ENCODE data around the gene DEF6.
"Not testable (repeated sequence)": the region's sequence is repeated elsewhere in the genome, so short reads cannot be mapped to it uniquely, and the experiment has no call there.

Gene DEF6

DNA sequence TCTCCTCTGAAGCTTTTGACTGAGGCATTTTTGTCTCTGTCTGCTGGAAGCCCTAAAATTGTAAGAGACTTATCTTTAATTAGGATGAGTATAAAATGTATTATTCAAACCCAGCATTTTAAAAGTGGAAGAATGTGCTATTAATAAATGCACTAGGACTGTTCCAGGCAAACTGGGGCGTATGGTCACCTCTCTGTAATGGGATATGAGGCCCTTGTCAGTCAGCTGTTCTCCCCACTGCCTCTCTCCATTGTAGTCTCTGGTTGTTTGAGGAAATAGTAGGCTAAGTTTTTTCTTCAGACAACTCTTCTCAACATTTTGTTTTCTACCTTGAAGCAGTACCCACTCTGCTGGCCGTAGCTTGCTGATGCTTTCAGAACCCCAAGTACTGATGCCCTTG is 14.3 kb upstream of the DEF6 start:
- DNase-seq, result no peak

DNA sequence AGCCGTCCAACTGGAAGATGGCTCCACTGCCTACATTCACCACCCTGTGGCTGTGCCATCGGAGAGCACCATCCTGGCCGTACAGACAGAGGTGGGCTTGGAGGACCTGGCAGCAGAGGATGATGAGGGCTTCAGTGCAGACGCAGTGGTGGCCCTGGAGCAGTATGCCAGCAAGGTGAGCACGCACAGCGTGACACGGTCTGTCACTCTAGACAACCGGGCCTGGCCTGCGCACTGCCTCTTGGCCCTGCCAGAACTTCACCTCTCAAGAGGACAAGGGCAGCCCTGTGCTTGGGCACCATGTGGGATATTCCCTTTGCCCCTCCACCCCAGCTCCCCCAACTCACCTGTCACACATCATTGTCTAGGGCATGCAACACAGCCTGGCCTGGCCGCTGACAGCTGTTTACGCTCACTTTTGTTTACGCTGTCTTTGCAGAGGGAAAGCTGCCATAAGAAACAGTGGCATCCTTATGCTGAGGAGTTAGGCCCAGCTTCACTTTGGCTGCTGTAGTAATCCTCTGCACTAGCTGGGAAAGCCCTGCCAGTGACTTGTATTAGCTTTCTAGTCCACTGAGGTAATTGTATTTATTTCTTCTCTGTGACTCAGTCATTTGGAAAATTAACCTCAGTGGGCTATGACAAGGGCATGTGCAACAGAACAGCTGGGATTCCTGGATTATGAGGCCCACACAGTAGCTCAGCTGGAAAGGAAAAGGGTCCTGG is 9.8 kb upstream of the DEF6 start:
- DNase-seq, result no peak

DNA sequence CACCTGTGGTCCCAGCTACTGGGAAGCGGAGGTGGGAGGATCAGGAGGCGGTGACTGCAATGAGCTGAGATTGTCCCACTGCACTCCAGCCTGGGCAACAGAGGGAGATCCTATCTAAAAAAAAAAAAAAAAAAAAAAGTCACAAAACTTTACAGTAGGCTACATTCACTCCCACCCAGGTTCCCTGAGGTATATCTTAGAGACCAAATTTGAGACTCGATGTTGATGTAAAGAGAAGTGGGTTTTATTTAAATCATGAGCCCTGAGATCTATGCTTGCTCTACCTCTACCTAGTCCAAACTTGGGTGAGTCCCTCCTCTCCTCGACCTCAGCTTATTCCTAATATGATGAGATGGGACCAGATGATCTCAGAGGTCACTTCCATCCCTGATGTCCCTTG is 8.8 kb upstream of the DEF6 start:
- DNase-seq, result no peak

DNA sequence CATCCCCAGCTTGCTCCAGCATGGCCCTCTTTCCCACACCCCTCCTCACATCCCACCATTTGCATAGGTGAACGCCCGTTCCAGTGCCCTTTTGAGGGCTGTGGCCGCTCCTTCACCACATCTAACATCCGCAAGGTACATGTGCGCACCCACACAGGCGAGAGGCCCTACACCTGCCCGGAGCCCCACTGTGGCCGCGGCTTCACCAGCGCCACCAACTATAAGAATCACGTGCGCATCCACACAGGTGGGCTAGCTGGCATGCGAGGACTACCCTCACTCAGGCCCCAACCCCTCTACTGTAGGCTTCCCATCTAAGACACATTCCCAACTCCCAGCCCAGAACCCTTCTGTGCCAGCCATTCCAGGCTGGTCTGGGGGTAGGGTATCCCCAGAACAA is 6.1 kb upstream of the DEF6 start:
- DNase-seq, result no peak

DNA sequence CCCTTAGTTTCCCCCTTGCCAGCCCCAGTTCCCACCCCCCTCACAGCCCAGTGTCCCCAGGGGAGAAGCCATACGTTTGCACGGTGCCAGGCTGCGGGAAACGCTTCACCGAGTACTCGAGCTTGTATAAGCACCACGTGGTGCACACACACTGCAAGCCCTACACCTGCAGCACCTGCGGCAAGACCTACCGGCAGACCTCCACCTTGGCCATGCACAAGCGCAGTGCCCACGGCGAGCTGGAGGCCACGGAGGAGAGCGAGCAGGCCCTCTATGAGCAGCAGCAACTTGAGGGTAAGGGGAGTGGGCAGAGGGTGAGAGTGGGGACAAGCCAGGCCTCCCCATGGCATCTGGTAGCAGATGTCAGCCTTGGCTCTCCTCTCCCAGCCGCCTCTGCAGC is 5.1 kb upstream of the DEF6 start:
- no peak for DNase-seq

DNA sequence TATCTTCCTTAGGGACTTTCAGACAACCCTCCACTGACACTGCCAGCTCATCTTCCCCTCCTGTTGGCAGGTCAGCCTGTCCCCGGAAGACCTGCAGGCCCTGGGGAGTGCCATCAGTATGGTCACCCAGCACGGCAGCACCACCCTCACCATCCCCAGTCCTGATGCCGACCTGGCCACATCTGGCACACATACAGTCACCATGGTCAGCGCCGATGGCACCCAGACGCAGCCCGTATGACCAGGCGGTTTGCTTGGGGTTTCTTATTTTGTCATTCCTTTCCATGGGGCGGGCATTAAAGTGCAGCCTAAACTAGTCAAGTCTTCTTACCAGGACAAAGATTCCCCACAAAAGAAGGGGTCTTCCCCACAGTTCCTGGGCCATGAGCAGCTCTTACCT is 3.9 kb upstream of the DEF6 start:
- DNase-seq, result no peak

DNA sequence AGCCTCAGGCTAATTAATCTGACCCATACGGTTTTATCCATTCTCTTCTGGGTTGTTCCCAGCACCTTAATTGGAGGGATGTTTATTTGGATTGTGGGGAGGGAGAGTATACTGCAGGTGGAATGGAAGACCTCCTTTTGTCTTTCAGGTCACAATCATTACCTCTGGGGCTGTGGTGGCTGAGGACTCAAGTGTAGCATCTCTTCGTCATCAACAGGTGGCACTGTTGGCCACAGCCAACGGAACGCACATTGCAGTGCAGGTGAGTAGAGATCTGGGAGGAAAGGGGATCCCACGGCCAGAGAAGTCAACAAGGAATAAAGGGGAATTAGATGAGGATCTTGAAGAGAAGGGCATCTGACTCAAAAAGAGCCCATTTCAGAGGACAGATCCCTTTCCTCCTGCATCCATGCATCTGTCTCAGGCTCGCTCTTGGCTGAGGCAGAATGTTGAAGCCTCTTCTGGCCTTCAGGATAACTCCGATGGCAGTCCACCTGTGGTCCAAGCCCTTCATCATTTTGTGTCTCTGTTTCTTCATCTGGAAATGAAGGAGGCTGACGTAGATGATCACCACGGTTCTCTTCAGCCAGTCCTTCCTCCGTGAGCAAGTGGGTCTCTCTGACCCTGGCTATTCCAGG is 3.2 kb upstream of the DEF6 start:
- DNase-seq, result peak; percentile 69

DNA sequence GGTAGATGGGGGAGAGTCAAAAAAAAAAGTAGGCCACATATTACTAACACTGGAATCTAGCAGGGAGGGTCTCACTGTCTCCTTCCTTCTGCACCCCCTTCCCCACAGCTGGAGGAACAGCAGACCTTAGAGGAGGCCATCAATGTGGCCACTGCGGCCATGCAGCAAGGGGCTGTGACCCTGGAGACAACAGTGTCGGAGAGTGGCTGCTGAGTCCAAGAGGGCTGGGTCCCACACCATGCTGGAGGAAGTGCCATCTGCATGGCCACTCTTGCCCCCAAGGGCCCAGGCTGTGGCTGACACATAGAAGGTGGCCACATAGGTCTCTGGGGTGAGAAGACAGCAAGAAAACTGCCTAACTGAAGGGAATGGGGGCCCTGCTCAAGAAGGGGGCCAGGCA is 2.6 kb upstream of the DEF6 start:
- no peak for DNase-seq

DNA sequence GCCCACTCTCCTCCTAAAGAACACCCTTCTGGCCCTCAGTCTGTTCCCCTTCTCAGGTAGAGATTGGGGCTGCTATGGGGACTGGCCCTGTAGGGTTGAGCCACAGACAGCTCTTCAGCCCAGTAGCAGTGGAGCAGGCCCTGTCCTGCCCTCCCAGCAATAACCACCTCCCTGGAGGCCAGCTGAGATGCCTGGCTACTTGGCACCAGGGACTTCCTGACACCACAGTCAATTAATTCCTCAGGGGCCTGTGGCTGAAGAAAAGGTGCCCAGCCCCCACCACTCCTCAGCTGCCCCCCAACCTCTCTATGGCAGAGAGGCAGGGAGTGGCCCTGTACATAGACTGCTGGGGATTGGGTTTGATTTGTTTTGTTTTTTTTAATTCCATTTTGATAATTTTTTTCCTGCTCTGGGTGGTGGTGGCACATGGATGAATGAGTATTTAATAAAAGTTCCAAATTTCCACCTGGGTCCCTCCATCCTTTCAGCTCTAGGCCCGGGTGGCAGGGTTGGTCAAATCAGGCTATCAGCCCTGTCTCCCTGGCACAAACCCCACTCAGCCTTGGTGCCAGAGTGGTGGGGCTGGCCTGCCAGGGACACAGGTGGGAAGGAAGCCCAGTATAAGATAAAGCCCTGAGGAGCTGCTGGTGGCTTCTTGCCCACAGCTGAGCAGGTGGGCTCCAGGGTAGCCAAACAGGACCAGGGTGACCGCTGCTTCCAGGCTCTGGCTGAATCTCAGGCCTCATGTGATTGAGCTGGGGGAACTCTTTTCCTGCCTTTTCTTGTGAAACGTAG is 1.9 kb upstream of the DEF6 start:
- DNase-seq, result no peak

DNA sequence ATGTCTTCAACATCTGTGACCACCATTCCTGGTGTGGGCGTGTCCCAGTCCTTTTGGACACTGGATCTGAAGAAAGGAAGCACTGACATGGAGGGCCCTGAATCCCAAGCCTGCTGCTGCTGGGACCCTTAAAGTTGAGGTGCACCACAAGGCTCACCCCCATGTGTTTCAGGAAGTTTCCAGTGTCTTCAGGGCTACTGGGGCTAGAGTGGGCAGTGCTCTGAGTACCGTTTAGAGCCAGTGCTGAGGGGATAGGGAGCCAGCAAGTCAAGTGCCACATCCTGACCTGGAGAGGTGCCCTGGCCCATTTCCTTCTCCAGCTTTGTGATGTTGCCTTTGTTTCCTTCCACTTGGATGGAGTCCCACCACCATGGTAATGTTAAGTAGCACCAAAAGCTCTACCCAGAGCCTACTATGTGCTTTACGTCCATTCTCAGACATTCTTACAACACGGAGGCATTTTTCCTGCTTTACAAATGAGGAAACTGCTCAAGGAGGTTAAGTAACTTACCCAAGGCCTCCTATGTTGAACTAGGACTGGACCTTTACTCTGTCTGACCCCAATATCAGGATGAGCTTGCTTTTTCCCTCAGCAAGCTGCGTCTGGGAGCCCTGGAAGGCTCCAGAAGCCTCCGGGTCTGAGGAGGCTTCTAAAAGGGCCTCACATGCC is 552 bp upstream of the DEF6 start:
- no peak for DNase-seq

DNA sequence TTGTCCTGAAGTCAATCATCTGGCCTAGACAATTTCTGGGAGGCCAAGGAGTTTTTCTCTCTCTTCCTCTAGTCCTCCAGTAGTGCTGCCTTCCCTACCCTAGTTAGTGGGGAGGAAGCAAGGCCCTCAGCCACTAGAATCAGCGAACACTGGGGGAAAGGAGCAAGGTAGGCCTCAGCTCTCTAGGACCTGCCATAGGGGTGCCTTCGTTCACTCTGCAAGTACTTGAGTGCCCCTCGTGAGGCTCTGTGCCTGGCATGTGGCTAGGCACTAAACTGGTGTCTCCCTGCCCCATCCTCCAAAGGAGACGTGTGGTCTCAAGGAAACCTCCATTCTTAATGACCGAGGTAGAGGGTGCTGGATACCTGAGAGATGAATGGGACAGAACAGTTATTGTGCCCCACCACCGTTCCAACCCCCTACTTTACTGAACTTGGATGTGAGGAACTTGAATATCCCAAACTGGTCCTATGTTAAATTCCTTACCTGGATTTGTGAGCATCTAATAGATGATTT is 1.1 kb downstream of the DEF6 start:
- DNase-seq, result no peak

DNA sequence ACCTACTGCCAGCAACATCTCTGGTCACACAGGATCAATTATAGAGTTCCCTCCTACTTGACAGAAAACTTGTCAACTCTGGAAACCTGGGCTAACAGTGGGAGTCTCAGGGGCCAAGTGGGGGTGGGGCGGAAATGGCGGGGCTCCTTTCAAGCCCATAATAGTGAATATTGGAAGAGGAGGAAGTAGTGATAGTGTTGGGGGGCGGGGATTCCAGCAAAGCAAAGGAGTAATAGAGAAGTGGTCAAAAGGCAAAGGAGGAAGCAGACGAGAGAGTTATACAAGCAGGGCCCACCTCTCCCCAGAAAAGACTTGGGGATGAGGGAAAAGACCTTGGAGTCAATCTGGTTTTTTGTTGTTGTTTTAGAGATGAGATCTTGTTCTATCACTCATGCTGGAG is 2.1 kb downstream of the DEF6 start:
- DNase-seq, result no peak

DNA sequence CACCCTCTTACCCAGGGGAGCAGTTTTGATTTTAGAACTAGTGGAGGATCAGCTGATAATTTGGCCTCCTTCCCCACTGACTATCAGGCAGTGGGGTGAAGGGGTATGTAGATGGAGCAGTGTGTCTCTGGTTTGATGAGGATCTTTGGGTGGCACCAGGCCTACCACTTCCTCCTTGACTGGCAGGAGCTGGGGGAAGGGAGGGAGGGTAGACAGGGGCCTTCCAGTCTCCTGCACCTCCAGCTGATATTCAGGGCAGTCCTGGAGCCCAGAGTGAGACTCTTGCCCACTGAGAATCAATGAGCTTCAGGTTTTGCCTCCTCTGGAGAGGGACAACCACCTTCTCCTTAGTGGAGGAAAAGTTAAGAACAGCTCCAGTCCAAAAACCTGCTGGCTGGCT is 3.2 kb downstream of the DEF6 start:
- DNase-seq, result no peak

DNA sequence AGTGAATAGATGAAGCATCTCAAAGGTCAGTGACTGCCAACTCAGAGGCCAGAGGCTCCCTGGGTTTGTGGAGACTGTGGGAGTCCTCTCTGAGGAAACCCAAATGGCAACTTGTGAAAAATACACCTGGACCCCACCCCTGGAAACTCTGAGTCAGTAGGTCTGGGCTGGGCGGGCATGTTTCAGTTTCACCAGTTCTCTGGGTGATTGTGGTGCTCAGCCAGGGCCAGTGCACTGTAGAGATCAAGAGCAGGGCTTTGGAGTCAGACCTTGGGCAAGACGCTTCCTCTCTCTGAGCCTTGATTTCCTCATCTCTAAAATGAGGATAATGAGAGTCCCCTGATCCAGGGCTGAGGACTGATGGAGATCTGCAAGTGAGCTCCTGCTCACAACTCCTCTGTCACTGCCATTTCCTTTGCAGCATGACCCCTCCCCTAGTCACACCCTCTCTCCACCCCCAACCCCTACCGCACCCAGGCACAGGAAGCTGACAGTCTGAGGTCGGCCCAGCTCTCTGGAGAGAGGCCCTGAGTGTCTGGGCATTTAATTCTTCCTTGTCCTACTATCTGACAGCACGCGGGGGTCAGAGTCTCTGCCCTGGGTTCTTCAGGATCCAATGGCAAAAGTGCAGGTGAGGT is 5.1 kb downstream of the DEF6 start:
- no peak for DNase-seq

DNA sequence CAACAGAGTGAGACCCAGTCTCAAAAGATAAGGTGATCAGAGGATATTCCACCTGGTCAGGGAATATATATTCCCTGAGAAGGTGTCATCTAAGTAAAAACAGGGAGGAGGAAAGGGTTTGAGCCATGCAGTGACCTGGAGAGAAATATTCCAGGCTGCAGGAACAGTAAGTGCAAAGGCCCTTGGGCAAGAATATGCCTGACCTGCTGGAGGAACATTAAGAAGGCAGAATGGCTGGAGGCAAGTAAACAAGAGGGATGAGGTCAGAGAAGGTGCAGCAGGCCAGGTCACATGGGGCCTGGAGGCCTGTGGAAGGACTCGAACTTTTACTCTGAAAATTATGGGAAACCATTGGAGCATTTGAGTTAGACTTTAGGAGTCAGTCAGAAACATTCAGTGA is 6.7 kb downstream of the DEF6 start:
- no peak for DNase-seq

DNA sequence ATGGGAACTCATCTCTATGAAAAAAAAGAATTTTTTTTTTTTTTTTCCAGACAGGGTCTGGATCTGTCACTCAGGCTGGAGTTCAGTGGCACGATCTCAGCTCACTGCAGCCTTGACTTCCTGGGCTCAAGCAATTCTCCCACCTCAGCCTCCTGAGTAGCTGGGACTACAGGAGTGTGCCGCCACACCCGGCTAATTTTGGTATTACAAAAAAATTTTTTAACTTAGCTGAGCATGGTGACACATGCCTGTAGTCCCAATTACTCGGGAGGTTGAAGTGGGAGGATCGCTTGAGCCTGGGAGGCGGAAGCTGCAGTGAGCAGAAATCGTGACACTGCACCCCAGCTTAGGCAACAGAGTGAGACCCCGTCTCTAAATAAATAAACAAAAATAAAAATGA is 7.5 kb downstream of the DEF6 start:
- no peak for DNase-seq

DNA sequence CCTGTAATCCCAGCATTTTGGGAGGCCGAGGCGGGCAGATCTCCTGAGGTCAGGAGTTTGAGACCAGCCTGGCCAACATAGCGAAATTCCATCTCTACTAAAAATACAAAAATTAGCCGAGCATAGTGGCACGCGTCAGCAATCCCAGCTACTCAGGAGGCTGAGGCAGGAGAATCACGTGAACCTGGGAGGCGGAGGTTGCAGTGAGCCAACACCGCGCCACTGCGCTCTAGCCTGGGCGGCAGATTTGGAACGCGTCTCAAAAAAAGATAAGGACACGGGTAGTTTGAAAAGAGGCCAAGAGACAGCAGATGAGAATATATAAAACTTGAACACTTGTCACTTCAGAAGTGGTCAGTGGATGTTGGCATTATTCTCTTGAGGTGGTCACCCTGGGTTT is 9.5 kb downstream of the DEF6 start:
- DNase-seq, result not testable (repeated sequence)

DNA sequence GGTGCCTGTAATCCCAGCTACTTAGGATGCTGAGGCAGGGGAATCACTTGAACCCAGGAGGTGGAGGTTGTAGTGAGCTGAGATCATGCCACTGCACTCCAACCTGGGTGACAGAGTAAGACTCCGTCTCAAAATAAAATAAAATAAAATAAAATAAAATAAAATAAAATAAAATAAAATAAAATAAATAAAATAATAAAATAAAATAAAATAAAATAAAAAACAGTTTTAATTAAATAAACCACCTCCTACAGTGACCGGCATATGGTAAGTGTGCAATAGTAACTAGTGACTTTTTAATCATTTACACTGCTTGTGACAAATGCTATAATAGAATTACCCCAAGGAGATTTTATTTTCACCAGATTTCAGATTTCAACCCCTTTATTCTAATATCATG is 10.9 kb downstream of the DEF6 start:
- DNase-seq, result not testable (repeated sequence)

DNA sequence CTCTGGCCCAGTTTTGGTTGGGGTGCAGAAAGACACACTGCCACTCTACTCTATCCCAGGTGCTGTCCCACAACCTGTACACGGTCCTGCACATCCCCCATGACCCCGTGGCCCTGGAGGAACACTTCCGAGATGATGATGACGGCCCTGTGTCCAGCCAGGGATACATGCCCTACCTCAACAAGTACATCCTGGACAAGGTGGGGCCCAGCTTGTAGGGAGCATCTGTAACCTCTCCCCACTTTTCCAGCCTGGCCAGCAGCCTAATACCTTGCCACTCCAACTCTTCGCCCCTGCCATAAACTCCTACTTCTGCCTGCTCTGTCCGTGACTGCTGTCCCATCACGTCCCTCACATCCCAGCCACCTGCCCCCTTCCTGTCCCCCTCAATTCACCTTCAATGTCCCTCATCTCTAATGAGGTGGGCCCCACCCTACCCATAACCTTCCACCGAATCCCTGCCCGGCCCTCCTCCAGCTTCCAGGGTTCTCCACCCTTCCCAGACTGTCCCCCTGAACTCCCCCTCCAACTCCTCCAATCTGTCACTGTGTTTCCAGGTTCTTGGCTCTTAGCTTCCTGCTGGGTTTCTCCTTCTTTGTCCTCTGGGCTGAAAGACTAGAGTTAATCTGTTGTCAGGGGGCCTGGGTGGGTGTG is 12.1 kb downstream of the DEF6 start:
- DNase-seq, result no peak

DNA sequence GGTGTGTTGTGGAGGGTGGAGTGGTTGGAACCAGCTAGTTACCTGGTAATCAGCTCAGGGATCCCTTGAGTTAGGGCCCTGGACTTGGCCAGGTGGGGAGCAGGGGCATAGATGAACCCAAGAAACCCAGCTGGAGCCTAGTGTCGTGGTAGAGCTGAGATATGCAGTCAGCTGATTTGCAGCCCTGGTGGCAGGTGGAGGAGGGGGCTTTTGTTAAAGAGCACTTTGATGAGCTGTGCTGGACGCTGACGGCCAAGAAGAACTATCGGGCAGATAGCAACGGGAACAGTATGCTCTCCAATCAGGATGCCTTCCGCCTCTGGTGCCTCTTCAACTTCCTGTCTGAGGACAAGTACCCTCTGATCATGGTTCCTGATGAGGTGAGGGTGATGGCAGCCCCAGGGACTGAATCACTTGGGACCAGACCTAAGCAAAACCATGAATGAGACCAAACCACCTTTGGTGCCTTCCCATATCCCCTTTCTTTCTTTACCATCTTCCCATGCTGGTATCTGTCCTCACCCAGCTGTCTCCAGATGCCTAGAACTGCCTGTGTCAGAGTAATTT is 12.7 kb downstream of the DEF6 start:
- no peak for DNase-seq

DNA sequence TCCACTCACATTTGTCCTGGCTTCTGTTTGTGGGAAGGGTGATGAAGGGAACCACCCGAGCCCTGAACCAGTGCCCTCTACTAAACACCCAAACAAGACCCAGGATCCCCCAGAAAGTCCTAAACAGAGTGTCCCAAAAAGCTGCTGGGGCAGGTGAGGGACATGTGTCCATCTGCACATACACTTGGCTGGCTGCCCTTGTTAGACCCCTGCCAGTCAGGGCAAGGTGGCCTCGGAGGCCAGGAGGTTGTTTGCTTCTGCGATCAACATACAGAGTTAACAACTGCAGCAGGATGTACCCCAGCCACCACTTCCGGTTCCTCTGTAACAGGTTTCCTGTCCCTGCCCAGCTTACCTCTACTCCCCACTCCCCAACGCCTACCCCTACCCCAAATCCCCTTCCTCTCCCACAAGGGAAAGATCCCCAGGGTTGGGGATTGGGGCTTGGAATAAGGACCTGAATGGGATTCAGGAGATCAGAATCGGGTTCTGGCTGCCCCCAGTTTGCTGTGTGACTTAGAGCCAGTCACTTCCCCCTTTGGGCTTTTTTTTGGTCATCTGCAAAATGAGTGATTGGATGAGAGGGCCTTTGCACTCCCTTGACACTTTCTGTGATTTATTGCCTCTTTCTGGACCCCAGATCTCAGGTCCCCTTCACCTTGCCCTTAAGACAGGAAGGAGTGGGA is 13.9 kb downstream of the DEF6 start:
- no peak for DNase-seq

Data from DMS53 (cell line).